Activated B cell treated with CpG ODN at 0.5 μM for 24 hours (primary cell): ENCODE results near the gene TMEM9B. TPM values are rescaled to one million over a fixed set of nuclear protein-coding genes. Genes with fewer than 3 reads are reported as not detected.

Experiments
- ATAC-seq: fragments of 200-7000 bp; cut with Tn5 transposase; one replicate; pipeline ENCODE4 v1.10.0; 2021; ENCODE audit warnings: low read depth, mild to moderate bottlenecking, moderate library complexity
- CTCF ChIA-PET: fragments of 350-600 bp; sonication (Branson Sonifier 250); formaldehyde crosslinking; loops from one replicate; lab custom pipeline; 2021; ENCODE audit warnings: antibody characterized with exemption; lab: Charles Lee
- POLR2A ChIA-PET: fragments of 350-600 bp; sonication (Branson Sonifier 250); formaldehyde crosslinking; loops from one replicate; lab custom pipeline; 2021; ENCODE audit warnings: antibody characterized with exemption; lab: Charles Lee
- DNase-seq: peaks from one replicate; pipeline ENCODE4 v3.0.0; 2022
- H3K27ac Mint-ChIP-seq: one replicate; pipeline ENCODE4 v1.8.0; 2020; ENCODE audit warnings: mixed read lengths
- H3K27me3 Mint-ChIP-seq: one replicate; pipeline ENCODE4 v1.8.0; 2021; ENCODE audit warnings: mixed read lengths
- H3K36me3 Mint-ChIP-seq: one replicate; pipeline ENCODE4 v1.8.0; 2021; ENCODE audit warnings: low read depth, mixed read lengths
- H3K4me1 Mint-ChIP-seq: one replicate; pipeline ENCODE4 v1.8.0; 2021; ENCODE audit warnings: mixed read lengths
- H3K4me3 Mint-ChIP-seq: one replicate; pipeline ENCODE4 v1.8.0; 2020; ENCODE audit warnings: mild to moderate bottlenecking, mixed read lengths
- H3K9me3 Mint-ChIP-seq: one replicate; pipeline ENCODE4 v1.8.0; 2020; ENCODE audit warnings: mixed read lengths
- CTCF ChIP-seq: fragments of 200-600 bp; IDR thresholded peaks from one replicate; pipeline ENCODE4 v1.8.0; 2022; ENCODE audit warnings: antibody characterized with exemption, mild to moderate bottlenecking
- intact Hi-C: fragments of 100-400 bp; cut with micrococcal nuclease; formaldehyde crosslinking; loops from one replicate; pipeline ENCODE4 v1.15.1; 2024
- total RNA-seq: library from RNA; stranded (reverse); gene quantifications from 2 replicates; pipeline ENCODE4 v1.2.3, GENCODE V29; 2022

The TMEM9B gene
- total RNA-seq, 1 donor from 2014 or later = 29.6 TPM

GRCh38 chr11:8973121-8973520 lies 8.9 kb upstream of the TMEM9B start:
- Mint-ChIP-seq H3K9me3 (no peaks in the 10 kb centered on the region), H3K4me1 (no peaks in the 10 kb centered on the region), H3K27me3 (no peaks in the 10 kb centered on the region), H3K4me3 (no peak overlapping the region), H3K36me3 (no peaks in the 10 kb centered on the region), H3K27ac (no peak overlapping the region)
- CTCF ChIA-PET = no interaction called here
- DNase-seq (no peak), ATAC-seq (no peak)
- POLR2A ChIA-PET = no interaction called here
- intact Hi-C loops = no loop called here
- no peak for TF ChIP-seq CTCF

GRCh38 chr11:8971924-8972316 lies 7.7 kb upstream of the TMEM9B start:
- no peak overlapping the region for H3K27ac Mint-ChIP-seq
- intact Hi-C loops = no loop called here
- ATAC-seq (no peak), DNase-seq (no peak)
- POLR2A ChIA-PET = no interaction called here
- no peaks in the 10 kb centered on the region for H3K27me3 Mint-ChIP-seq
- no peak for TF ChIP-seq CTCF
- CTCF ChIA-PET = no interaction called here
- no peak overlapping the region for H3K4me3 Mint-ChIP-seq
- no peaks in the 10 kb centered on the region for H3K36me3 Mint-ChIP-seq
- H3K4me1 Mint-ChIP-seq = no peaks in the 10 kb centered on the region
- no peaks in the 10 kb centered on the region for H3K9me3 Mint-ChIP-seq

GRCh38 chr11:8971196-8971923 lies 7.1 kb upstream of the TMEM9B start:
- Mint-ChIP-seq H3K36me3 (no peaks in the 10 kb centered on the region), H3K27ac (no peak overlapping the region), H3K4me3 (no peak overlapping the region), H3K27me3 (no peaks in the 10 kb centered on the region), H3K9me3 (no peaks in the 10 kb centered on the region), H3K4me1 (no peaks in the 10 kb centered on the region)
- intact Hi-C loops = no loop called here
- ChIA-PET CTCF (no interaction called here), POLR2A (no interaction called here)
- TF ChIP-seq CTCF = no peak
- DNase-seq (no peak), ATAC-seq (no peak)

GRCh38 chr11:8967184-8967583 lies 2.9 kb upstream of the TMEM9B start:
- TF ChIP-seq CTCF = no peak
- H3K4me3 Mint-ChIP-seq = no peak overlapping the region
- H3K4me1 Mint-ChIP-seq = peaks cover 28% of the 10 kb centered on the region
- no peaks in the 10 kb centered on the region for H3K9me3 Mint-ChIP-seq
- peaks cover 4% of the 10 kb centered on the region for H3K36me3 Mint-ChIP-seq
- ATAC-seq (no peak), DNase-seq (no peak)
- H3K27me3 Mint-ChIP-seq = no peaks in the 10 kb centered on the region
- CTCF ChIA-PET = no interaction called here
- intact Hi-C loops = loop anchor here (10.0 kb wide), 1 partner anchor 762 kb away; no protein-coding TSS in a partner anchor
- no peak overlapping the region for H3K27ac Mint-ChIP-seq
- POLR2A ChIA-PET = interaction anchor here (0.6 kb wide), 1 partner anchor 620 kb away, joined by 3 read pairs; no protein-coding TSS in a partner anchor

GRCh38 chr11:8963569-8964323 lies 496 bp downstream of the TMEM9B start:
- peak overlapping the region; percentile 96 for H3K4me3 Mint-ChIP-seq
- H3K9me3 Mint-ChIP-seq = no peaks in the 10 kb centered on the region
- no peak for TF ChIP-seq CTCF
- H3K4me1 Mint-ChIP-seq = peaks cover 38% of the 10 kb centered on the region
- CTCF ChIA-PET = no interaction called here
- H3K27ac Mint-ChIP-seq = peak overlapping the region; percentile 92
- peak; percentile 71 for ATAC-seq
- H3K27me3 Mint-ChIP-seq = no peaks in the 10 kb centered on the region
- intact Hi-C loops = loop anchor here (1.0 to 10.0 kb wide), 9 partner anchors 41 to 976 kb away; partner anchors contain the start of genes AKIP1, EIF3F, IPO7 and NRIP3
- POLR2A ChIA-PET = interaction anchor here (0.6 to 2.6 kb wide), 17 partner anchors 8 to 1845 kb away, joined by 3 to 20 read pairs (median 5); partner anchors contain the start of genes AKIP1, EIF4G2, IPO7 and NRIP3
- peaks cover 16% of the 10 kb centered on the region for H3K36me3 Mint-ChIP-seq
- DNase-seq = no peak
